Endothelial cell (in vitro differentiated cells): Measurements from ENCODE around the gene HDAC9. TPM values are rescaled to one million over a fixed set of nuclear protein-coding genes. Genes with fewer than 3 reads are reported as not detected.

ENCODE experiments used
- DNase-seq: peaks from one replicate; pipeline ENCODE4 v3.0.0; 2021; ENCODE audit warnings: low spot score
- H3K27ac Mint-ChIP-seq: one replicate; pipeline ENCODE4 v1.8.0; 2021; ENCODE audit warnings: mixed read lengths, inconsistent platforms; ENCODE audit not compliant: unreplicated experiment
- H3K27me3 Mint-ChIP-seq: one replicate; pipeline ENCODE4 v1.8.0; 2021; ENCODE audit warnings: mild to moderate bottlenecking, moderate library complexity, mixed read lengths, inconsistent platforms; ENCODE audit not compliant: unreplicated experiment
- H3K36me3 Mint-ChIP-seq: one replicate; pipeline ENCODE4 v1.8.0; 2021; ENCODE audit warnings: mild to moderate bottlenecking, low read depth, mixed read lengths, inconsistent platforms; ENCODE audit not compliant: unreplicated experiment
- H3K4me1 Mint-ChIP-seq: one replicate; pipeline ENCODE4 v1.8.0; 2021; ENCODE audit warnings: mild to moderate bottlenecking, mixed read lengths, inconsistent platforms; ENCODE audit not compliant: unreplicated experiment
- H3K4me3 Mint-ChIP-seq: one replicate; pipeline ENCODE4 v1.8.0; 2021; ENCODE audit warnings: mild to moderate bottlenecking, mixed read lengths, inconsistent platforms; ENCODE audit not compliant: unreplicated experiment
- H3K9me3 Mint-ChIP-seq: one replicate; pipeline ENCODE4 v1.8.0; 2021; ENCODE audit warnings: mixed read lengths, inconsistent platforms; ENCODE audit not compliant: unreplicated experiment
- total RNA-seq: library from RNA; stranded (reverse); fragmentation: NEBNext Ultra II Directional; extraction: Animal tissue kit (Norgen Biotek cat#: 25700); gene quantifications from one replicate; pipeline ENCODE4 v1.2.1, GENCODE V29; 2021; ENCODE audit not compliant: unreplicated experiment
- TF ChIP-seq, protein P1 (sequence below): fragments of 200-600 bp; sonication (generic); IDR thresholded peaks from one replicate; pipeline ENCODE4 v1.5.0; 2021; ENCODE audit warnings: antibody characterized with exemption; ENCODE audit not compliant: unreplicated experiment

HDAC9 gene
- total RNA-seq, 1 donor from 2014 or later: 1.2 TPM

DNA sequence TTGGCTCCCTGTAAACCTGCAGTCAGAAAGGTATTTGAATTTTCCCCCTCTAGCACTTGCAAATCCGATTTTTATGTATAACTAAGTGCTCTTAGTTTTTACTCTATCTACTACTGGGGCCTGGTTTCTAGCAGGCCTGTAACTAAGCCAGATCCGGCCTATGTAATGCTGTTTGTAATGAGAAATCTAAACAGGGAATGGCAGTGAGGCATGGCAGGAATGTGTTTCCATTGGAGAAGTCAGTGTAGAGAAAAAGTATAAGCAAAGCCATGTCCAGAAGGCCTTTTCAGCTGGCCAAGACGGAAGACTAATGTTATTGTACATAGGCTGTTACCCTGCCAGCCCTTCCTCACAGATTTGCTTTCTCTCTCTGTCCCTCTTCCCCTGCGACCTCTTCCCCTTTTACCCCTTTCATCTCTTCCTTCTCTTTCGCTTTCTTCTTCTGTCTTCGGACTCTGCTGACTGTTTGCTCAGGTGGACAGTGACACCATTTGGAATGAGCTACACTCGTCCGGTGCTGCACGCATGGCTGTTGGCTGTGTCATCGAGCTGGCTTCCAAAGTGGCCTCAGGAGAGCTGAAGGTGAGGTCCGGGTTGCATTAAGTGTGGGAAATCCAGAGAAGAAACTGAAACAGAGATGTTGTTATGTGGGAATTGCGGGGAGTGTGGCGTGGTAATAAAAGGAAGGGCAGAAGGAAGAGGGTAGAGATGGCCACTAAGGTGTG, 297.5 kb downstream of the HDAC9 start:
- H3K4me3 Mint-ChIP-seq: no peak overlapping the region
- no peaks in the 10 kb centered on the region for H3K36me3 Mint-ChIP-seq
- TF ChIP-seq, protein P1, sequence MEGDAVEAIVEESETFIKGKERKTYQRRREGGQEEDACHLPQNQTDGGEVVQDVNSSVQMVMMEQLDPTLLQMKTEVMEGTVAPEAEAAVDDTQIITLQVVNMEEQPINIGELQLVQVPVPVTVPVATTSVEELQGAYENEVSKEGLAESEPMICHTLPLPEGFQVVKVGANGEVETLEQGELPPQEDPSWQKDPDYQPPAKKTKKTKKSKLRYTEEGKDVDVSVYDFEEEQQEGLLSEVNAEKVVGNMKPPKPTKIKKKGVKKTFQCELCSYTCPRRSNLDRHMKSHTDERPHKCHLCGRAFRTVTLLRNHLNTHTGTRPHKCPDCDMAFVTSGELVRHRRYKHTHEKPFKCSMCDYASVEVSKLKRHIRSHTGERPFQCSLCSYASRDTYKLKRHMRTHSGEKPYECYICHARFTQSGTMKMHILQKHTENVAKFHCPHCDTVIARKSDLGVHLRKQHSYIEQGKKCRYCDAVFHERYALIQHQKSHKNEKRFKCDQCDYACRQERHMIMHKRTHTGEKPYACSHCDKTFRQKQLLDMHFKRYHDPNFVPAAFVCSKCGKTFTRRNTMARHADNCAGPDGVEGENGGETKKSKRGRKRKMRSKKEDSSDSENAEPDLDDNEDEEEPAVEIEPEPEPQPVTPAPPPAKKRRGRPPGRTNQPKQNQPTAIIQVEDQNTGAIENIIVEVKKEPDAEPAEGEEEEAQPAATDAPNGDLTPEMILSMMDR: no peak
- H3K4me1 Mint-ChIP-seq: peaks cover 11% of the 10 kb centered on the region
- no peaks in the 10 kb centered on the region for H3K27me3 Mint-ChIP-seq
- no peak for DNase-seq
- no peak overlapping the region for H3K27ac Mint-ChIP-seq
- no peaks in the 10 kb centered on the region for H3K9me3 Mint-ChIP-seq

GRCh38 chr7:18796216-18796615, 300.7 kb downstream of the HDAC9 start:
- H3K4me1 Mint-ChIP-seq: peaks cover 11% of the 10 kb centered on the region
- H3K27me3 Mint-ChIP-seq: no peaks in the 10 kb centered on the region
- no peaks in the 10 kb centered on the region for H3K36me3 Mint-ChIP-seq
- H3K4me3 Mint-ChIP-seq: no peak overlapping the region
- TF ChIP-seq, protein P1: no peak
- no peak for DNase-seq
- no peaks in the 10 kb centered on the region for H3K9me3 Mint-ChIP-seq
- H3K27ac Mint-ChIP-seq: no peak overlapping the region

DNA sequence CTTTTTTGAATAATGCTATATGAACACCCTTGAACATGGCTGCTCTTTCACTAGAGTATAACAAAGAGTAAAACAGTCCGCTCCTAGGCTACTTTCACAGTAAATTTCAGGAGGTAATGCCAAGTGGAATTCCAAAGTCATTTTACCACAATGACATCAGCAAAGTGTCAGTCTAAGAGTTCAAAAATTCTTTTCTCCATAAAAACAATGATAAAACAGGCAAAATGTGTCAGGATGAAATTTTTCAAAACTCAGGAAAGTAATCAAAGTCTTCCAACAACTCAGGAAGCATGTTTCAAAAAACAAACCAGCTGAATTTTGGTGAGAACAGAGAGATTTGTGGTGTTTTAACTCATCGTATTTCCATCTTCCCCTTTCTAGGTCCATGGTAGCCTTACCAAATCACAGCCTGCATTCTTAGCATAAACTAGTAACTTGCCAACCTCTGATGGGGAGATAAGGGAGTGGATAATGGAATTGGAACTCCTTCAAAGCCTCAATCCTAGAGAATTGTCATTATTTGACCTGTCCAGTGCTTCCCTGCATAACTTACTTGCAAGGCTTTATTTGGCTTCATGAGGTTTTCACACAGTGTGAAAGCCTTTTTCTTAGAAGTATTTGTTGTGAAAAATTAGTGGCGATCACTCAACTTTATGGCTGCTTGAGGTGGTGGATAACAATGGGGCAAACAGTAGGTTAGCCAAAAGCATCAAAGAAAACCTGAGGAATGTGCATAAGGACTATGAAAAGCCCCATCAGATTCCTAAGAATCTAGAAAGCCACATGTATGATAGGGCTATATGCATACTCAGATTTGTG, 302.7 kb downstream of the HDAC9 start:
- Mint-ChIP-seq H3K27me3 (no peaks in the 10 kb centered on the region), H3K9me3 (no peaks in the 10 kb centered on the region), H3K4me3 (no peak overlapping the region), H3K36me3 (no peaks in the 10 kb centered on the region), H3K27ac (no peak overlapping the region), H3K4me1 (peaks cover 7% of the 10 kb centered on the region)
- DNase-seq: no peak
- TF ChIP-seq, protein P1: no peak

- Mint-ChIP-seq H3K27me3 (no peaks in the 10 kb centered on the region), H3K27ac (no peak overlapping the region)
These were observed 304.4 kb downstream of the HDAC9 start for GRCh38 chr7:18799899-18800298.

More at GRCh38 chr7:18799899-18800298, 304.4 kb downstream of the HDAC9 start:
- H3K36me3 Mint-ChIP-seq: no peaks in the 10 kb centered on the region
- H3K4me1 Mint-ChIP-seq: peaks cover 4% of the 10 kb centered on the region
- H3K9me3 Mint-ChIP-seq: no peaks in the 10 kb centered on the region
- TF ChIP-seq, protein P1: no peak
- H3K4me3 Mint-ChIP-seq: no peak overlapping the region
- no peak for DNase-seq
